ENCODE data around the gene ASB15. TPM values are rescaled to one million over a fixed set of nuclear protein-coding genes. Genes with fewer than 3 reads are reported as not detected.

ASB15 gene
- total and polyA plus RNA-seq, 2 of the 13 experiments (the other 11 are each of a cell fraction or from before 2014, with no cell fraction given): not detected

GRCh38 chr7:123557398-123558288 is 44.0 kb upstream of the ASB15 start, which contains the start of gene NDUFA5 (continued):
- TF ChIP-seq ZNF768 (CRISPR knock-in tag; IDR thresholded peaks at IDR 0.05) (no peak), FOXJ3 (CRISPR knock-in tag; IDR thresholded peaks at IDR 0.05; ENCODE audit: borderline replicate concordance) (no peak), MAF1 (CRISPR knock-in tag; IDR thresholded peaks at IDR 0.05; ENCODE audit: borderline replicate concordance) (no peak), ZBTB2 (CRISPR knock-in tag; IDR thresholded peaks at IDR 0.05; ENCODE audit: low read depth) (no peak), SP2 (CRISPR knock-in tag; IDR thresholded peaks at IDR 0.05) (no peak), SRF (IDR thresholded peaks at IDR 0.05; ENCODE audit: low read depth, low read length) (peak; percentile 93), DBP (CRISPR knock-in tag; IDR thresholded peaks at IDR 0.05; ENCODE audit: not compliant biosample characterization) (no peak), NR2F1 (CRISPR knock-in tag; IDR thresholded peaks at IDR 0.05) (no peak), NKX3-1 (CRISPR knock-in tag; IDR thresholded peaks at IDR 0.05) (peak; percentile 66), ELK4 (CRISPR knock-in tag; IDR thresholded peaks at IDR 0.05; ENCODE audit: borderline replicate concordance) (no peak), ZNF382 (CRISPR knock-in tag; IDR thresholded peaks at IDR 0.05; ENCODE audit: borderline replicate concordance) (no peak), USF2 (IDR thresholded peaks at IDR 0.05; ENCODE audit: low read depth, low read length) (no peak), USF2 (CRISPR knock-in tag; IDR thresholded peaks at IDR 0.05; ENCODE audit: borderline replicate concordance) (no peak), AKAP8 (CRISPR knock-in tag; IDR thresholded peaks at IDR 0.05) (no peak), ZNF747 (CRISPR knock-in tag; IDR thresholded peaks at IDR 0.05; ENCODE audit: borderline replicate concordance) (peak; percentile 34; the same call in 1 of the 2 replicates), ZNF282 (IDR thresholded peaks at IDR 0.05; ENCODE audit: partially characterized antibody) (no peak), ZNF83 (CRISPR knock-in tag; IDR thresholded peaks at IDR 0.05; ENCODE audit: borderline replicate concordance) (no peak), ZNF432 (CRISPR knock-in tag; IDR thresholded peaks at IDR 0.05; ENCODE audit: borderline replicate concordance) (no peak), BRF2 (CRISPR knock-in tag; IDR thresholded peaks at IDR 0.05) (peak; percentile 68; the same call in 1 of the 2 replicates), FOXA3 (CRISPR knock-in tag; IDR thresholded peaks at IDR 0.05) (peak; percentile 29; the same call in 1 of the 2 replicates), ZNF737 (CRISPR knock-in tag; IDR thresholded peaks at IDR 0.05; ENCODE audit: borderline replicate concordance) (no peak)
